ENCODE data around the gene ASAP2. TPM values are rescaled to one million over a fixed set of nuclear protein-coding genes. Genes with fewer than 3 reads are reported as not detected.

ASAP2 gene
- total RNA-seq, 1 experiment from 2014 or later: 60.3 TPM

- ChIA-PET POLR2A (ENCODE audit: unreplicated experiment) (no interaction called here), CTCF (no interaction called here)
- no peak overlapping the region for H3K4me3 ChIP-seq
- H3K9me2 ChIP-seq (ENCODE audit: insufficient read depth): no peaks in the 10 kb centered on the region
- H3K9me3 ChIP-seq (ENCODE audit: insufficient read depth, low read depth): no peaks in the 10 kb centered on the region
- H3K4me1 ChIP-seq (replicated peaks; ENCODE audit: insufficient read depth): no peaks in the 10 kb centered on the region
- no peaks in the 10 kb centered on the region for H3K27me3 ChIP-seq (ENCODE audit: insufficient read depth, low read depth)
- H3F3A ChIP-seq (ENCODE audit: insufficient read depth, low read depth): peaks cover 13% of the 10 kb centered on the region
- H2AFZ ChIP-seq: no peak overlapping the region
- intact Hi-C loops (cut with micrococcal nuclease; ENCODE audit: unreplicated experiment): no loop called here
- H3K4me2 ChIP-seq: no peak overlapping the region
- no peak for TF ChIP-seq CTCF (conservative IDR thresholded peaks at IDR 0.05)
- no peak for TF ChIP-seq EZH2 (IDR thresholded peaks at IDR 0.05; ENCODE audit: low read depth)
- no peak for DNase-seq
- peaks cover 54% of the 10 kb centered on the region for H3K36me3 ChIP-seq (ENCODE audit: low read depth)
- BruUV-seq (replicated peaks): no TSS peak
- H3K27ac ChIP-seq: no peak overlapping the region
- H3K79me2 ChIP-seq (ENCODE audit: low read depth): no peaks in the 10 kb centered on the region
- H4K20me1 ChIP-seq (ENCODE audit: insufficient read depth): no peaks in the 10 kb centered on the region
These were observed 147.7 kb downstream of the ASAP2 start for GRCh38 chr2:9354318-9354717.

GRCh38 chr2:9355270-9355669, 148.7 kb downstream of the ASAP2 start:
- H3K27ac ChIP-seq: no peak overlapping the region
- no peaks in the 10 kb centered on the region for H4K20me1 ChIP-seq (ENCODE audit: insufficient read depth)
- no peak overlapping the region for H2AFZ ChIP-seq
- H3K9me3 ChIP-seq (ENCODE audit: insufficient read depth, low read depth): no peaks in the 10 kb centered on the region
- H3K36me3 ChIP-seq (ENCODE audit: low read depth): peaks cover 57% of the 10 kb centered on the region
- intact Hi-C loops (cut with micrococcal nuclease; ENCODE audit: unreplicated experiment): no loop called here
- H3K4me2 ChIP-seq: no peak overlapping the region
- BruUV-seq (replicated peaks): no TSS peak
- H3K4me1 ChIP-seq (replicated peaks; ENCODE audit: insufficient read depth): no peaks in the 10 kb centered on the region
- peaks cover 10% of the 10 kb centered on the region for H3F3A ChIP-seq (ENCODE audit: insufficient read depth, low read depth)
- H3K79me2 ChIP-seq (ENCODE audit: low read depth): no peaks in the 10 kb centered on the region
- ChIA-PET POLR2A (ENCODE audit: unreplicated experiment) (no interaction called here), CTCF (no interaction called here)
- H3K4me3 ChIP-seq: no peak overlapping the region
- no peaks in the 10 kb centered on the region for H3K9me2 ChIP-seq (ENCODE audit: insufficient read depth)
- no peak for DNase-seq
- TF ChIP-seq EZH2 (IDR thresholded peaks at IDR 0.05; ENCODE audit: low read depth): no peak
- TF ChIP-seq CTCF (conservative IDR thresholded peaks at IDR 0.05): no peak
- H3K27me3 ChIP-seq (ENCODE audit: insufficient read depth, low read depth): no peaks in the 10 kb centered on the region

GRCh38 chr2:9355716-9356115, 149.1 kb downstream of the ASAP2 start:
- Histone ChIP-seq H3K9me3 (ENCODE audit: insufficient read depth, low read depth) (no peaks in the 10 kb centered on the region), H3K4me1 (replicated peaks; ENCODE audit: insufficient read depth) (no peaks in the 10 kb centered on the region), H3K36me3 (ENCODE audit: low read depth) (peaks cover 59% of the 10 kb centered on the region), H3K27me3 (ENCODE audit: insufficient read depth, low read depth) (no peaks in the 10 kb centered on the region), H3K27ac (no peak overlapping the region), H3K79me2 (ENCODE audit: low read depth) (no peaks in the 10 kb centered on the region), H3K4me3 (no peak overlapping the region), H2AFZ (no peak overlapping the region), H3F3A (ENCODE audit: insufficient read depth, low read depth) (peaks cover 15% of the 10 kb centered on the region), H3K4me2 (no peak overlapping the region), H3K9me2 (ENCODE audit: insufficient read depth) (no peaks in the 10 kb centered on the region), H4K20me1 (ENCODE audit: insufficient read depth) (no peaks in the 10 kb centered on the region)
- ChIA-PET CTCF (no interaction called here), POLR2A (ENCODE audit: unreplicated experiment) (no interaction called here)
- DNase-seq: no peak
- TF ChIP-seq EZH2 (IDR thresholded peaks at IDR 0.05; ENCODE audit: low read depth) (no peak), CTCF (conservative IDR thresholded peaks at IDR 0.05) (no peak)
- BruUV-seq (replicated peaks): no TSS peak
- intact Hi-C loops (cut with micrococcal nuclease; ENCODE audit: unreplicated experiment): no loop called here

Data from PC-9 (cell line).